AG20443 (cell line): ENCODE measurements around the gene PLEKHA3.
A peak's percentile ranks its signal among the peaks of the same experiment; 100 is the strongest.
"Not testable (repeated sequence)": the region's sequence is repeated elsewhere in the genome, so short reads cannot be mapped to it uniquely, and the experiment has no call there.

Source experiments
- DNase-seq: peaks from one replicate; pipeline ENCODE4 v3.0.0; 2012; ENCODE audit warnings: low spot score, mixed read lengths

The PLEKHA3 gene

DNA sequence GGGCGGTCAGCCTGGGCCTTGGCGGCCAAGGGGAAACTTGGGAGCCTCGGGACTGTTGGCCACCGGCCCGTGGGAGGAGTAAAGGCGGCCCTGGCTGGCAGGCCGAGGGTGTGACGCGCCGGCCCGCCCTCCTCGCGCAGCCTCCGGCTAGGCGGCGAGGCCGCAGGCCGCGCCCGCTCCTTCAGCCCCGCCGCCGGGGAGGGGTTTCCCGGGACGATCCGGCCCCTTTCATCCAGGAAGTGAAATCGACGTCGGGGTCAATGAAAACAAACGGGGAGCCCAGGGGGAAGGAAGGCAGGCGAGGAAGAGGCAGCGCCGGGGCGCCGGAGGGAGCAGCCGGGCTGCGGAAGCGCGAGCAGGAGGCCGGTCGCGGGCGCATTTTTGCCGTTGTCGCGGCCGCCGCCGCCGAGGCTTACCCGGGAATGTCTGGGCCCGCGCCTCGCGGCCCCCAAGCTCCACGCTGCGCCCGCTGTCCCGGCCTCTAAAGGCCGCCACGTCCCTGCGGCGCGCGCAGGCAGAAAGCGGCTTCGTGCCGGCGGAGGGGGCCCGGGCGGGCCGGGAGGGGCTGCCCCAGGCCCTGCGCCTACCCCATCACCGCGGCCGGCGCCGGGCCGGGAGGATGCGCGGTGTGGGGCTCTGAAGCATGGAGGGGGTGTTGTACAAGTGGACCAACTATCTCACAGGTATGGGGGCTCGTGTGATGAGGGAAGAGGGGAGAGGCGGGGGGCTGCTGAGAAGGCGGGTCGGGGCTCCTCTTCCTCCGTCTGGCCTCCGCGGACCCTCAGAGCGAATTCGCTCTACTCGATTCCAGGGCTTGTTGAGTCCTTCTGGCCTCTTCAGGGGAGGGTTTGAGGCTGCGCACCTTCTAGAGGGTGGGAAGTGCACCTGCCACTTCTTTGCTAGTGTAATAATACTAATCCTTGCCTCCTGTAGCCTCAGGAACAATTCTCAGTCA, at the start of gene PLEKHA3:
Gene PLEKHA3, plus strand, starts transcription at position 231 of the 955 bp plus-strand sequence. Its CDS starts 413 bp downstream, at position 644.
- DNase-seq: peak; percentile 99

DNA sequence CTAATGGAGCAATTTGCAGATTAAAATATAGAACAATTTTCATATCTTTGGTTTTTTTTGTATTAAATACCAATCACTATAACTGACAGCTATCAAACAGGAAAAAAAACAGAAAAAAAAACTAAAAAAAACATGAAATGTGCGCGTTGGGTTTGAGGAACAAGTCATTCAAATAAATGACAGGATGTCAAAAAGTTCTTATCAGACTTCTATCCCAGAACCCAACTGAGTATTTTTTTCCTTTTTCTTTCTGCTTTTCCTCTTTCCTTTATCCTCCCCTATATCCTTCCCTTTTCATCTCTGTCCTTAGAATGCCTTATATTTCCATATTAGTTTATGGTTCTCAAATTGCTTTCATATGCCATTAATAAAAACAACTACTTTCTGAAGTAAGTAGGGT, 43.6 kb upstream of the PLEKHA3 start:
- no peak for DNase-seq

DNA sequence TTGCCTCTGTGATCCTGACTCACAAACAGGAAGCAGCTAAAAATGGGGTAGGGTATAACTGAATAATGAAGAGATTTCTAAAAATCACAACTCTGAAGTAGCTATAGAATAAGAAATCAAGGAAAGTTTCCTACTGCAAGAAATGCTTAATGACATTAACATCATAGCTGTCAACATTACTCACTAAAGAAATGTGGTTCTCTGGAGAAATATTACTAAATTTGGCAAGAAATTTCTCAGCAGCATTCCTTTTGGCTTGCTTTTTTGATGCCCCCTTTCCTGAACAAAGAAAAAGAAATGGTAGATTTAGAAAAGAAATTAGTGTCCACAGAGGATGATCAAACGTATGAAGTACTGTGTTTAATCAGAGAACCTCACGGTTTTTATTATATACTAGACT, 38.8 kb upstream of the PLEKHA3 start:
- no peak for DNase-seq

DNA sequence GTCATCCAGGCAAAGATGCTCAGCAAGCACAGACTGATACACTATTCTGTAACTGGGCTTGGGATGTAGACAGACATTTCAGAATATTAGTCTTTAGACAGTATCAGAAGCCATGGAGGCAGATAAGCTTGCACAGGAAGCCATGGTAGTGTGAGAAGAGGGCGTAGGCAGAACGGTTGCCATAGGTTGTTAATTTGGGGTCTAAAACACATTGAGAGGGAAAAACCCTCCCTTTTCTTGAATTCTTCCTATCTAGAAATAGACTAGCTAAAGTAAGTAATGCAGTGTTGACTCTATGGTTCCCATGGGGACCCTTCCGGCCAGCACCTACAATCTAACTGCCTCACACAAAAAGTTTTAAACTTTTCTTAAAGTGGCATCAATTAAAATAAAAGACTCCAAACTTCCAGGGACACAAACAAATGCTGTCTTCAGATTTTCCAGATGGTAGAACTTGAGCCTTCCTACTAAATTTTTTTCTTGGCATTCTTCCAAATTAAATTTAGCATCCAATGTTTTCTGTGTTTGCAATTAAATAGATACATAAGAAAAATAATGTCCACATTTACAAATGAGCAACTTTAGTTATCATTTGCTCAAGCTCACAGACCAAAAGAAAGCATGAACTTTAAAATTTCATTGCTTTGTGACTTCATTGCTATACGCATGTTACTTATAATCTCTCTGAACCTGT, 31.1 kb upstream of the PLEKHA3 start:
- DNase-seq: no peak

DNA sequence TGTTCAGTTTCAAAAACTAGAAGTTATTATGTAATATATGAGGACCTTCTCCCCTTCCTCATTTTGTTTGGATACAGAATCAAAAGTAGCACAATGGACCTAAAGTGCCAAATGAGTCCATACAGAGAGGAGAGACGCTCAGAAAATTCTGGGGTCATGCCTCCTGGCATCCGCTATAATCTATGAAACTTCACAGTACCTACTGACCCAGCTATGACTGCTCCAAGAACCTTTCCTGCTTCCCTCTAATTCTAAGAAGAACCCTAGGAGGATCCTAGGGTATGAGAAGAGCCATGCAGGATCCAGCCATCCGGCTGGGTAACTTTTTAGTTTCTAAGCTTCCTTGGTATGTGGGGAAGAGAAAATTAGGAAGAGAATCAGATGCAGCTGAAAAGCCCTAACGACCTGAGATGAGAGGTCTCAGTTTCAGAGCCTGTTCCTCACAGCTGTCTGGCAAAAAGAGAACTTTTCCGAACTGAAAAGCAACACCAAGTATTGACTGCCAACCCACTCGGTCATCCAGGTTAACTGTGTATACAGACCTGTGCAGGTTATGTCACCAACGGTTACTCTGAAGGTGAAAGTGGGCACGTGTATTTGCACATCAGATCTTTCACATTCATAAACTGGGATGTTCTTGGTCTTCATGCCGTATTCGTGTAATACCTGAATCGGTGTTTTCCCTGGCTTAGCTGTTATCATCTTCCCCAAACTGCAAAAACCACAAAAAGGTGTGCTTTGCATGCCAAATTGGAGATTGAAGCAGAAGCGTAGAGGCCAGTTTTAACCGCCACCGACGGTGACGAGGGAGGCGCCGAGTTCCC, 30.3 kb upstream of the PLEKHA3 start:
- DNase-seq: no peak

DNA sequence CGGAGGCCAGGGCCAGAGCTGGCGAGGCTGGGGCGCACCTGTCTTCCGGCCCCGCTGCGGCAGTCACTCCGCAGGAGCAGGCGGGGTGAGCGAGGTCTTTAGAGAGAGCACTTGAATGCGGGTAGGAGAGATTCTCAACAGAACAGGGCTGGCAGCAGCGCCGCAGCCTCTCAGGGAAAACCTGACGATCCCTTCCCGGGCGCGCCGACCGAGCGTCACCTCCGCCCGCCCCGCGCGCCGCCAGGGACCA, 29.8 kb upstream of the PLEKHA3 start:
- no peak for DNase-seq

DNA sequence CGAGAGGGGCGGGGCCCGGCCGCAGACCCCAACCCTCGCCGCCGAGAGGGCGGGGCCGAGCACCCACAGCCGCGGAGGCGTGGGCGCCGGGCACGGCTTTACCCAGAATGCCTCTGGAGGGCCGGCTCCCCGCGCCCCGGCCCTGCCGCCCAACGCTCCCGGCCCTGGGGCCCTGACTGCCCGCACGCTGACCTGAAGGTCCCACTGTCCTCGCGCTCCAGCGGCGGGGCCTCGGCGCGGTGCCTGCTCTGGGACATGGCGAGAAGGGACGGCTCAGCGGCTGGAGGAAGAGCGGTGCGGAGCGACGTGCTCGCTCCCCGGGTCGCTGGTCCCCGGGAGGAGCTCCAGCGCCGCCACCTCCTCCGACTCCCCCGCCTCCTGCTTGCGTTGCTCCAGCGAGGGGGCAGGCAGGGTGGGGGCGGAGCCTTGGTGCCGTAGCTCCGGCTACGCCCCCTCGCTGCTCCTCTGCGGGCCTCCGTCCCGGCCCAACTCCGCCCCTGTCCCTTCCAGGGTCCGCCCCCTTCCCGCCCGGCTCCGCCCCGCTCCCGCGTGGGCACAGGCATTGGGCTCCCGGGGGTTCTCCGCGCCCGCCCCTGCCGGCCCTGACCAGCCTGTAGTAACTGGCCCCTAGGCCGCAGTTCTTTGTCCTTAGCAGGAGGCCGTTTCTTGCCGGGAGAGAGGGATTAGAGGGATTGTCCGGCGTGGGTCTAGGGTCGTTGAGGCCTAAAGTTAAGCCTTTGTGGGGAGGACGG, 29.3 kb upstream of the PLEKHA3 start, which contains the start of the genes PJVK and PRKRA:
Gene PJVK, plus strand, starts transcription at position 605 of the 752 bp plus-strand sequence. CDS start 2,032 bp downstream, outside the sequence.
Gene PRKRA, minus strand, starts transcription at position 402 of the 752 bp plus-strand sequence. Its CDS starts 145 bp downstream, at position 257.
- DNase-seq: peak; percentile 99

DNA sequence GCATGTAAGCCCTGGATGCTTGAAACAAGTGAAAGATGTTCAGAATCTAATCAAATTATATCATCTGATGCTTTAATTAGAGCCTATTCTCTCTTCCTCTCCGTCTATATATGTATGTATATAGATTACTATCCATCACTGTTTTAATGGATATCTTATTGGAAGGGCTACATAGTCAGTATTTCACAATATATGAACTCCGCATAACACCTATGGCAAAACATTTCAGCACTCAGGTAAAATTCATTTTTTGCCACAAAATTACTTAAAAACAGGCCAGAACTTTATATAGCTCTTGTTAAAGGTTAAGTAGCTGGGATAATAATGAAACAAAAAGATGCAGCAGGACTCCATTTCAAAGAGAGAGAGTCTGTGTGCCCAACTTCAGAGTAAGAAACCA, 27.9 kb upstream of the PLEKHA3 start:
- DNase-seq: no peak

DNA sequence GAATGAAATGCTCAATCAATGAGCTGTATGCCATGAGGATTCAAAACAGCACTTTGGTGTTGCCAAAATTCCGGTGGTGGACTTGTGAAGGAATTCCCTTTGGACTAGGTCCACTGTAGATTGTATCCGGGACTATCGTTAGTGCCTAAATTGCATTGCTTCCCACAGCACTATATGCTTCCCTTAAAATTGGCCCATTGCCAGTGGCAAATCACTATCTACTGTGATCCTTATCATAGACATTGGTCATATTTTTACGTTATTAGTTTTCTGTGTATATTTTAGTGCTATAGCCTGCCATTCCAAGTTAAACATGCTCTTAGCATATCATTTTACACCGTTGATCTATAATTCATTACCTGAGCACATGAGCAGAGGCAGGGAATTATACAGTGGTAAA, 27.4 kb upstream of the PLEKHA3 start:
- no peak for DNase-seq

DNA sequence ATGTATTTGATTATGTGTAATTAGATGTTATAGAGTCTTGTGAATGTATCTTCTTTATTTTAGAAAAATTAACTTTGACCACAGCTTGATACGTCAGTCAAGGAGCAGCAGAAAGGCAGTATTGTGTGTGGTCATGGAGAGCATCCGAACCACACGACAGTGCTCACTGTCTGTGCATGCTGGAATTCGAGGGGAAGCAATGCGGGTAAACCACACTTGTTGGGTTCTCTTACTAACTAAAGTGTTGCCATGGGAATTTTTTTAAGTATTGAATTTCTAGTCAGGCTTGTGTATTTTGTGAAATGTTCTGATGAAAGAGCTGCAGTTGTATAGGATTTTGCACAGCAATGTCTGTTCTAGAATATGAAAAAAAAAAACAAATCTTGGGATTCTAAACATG, 24.3 kb upstream of the PLEKHA3 start:
- no peak for DNase-seq

DNA sequence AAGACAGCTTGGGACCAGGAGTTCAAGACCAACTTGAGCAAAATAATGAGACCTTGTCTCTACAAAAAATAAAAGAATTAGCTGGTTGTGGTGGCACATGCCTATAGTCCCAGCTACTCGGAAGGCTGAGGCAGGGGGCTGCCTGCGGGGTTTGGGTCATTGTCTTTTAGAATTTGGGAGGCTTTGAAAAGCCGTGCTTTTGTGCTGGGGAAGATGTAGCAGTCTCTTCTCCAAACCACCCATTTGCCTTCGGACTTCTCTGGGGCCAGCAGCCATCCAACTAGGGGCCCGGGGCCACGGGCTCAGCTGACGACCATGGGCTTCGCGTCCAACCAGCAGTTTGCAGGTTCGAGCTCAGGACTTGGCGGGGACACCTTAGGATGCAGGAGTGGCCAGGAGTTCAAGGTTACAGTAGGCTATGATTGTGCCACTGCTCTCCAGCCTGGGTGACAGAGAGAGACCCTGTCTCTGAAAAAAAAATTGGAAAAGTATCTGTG, 22.8 kb upstream of the PLEKHA3 start:
- DNase-seq: no peak

DNA sequence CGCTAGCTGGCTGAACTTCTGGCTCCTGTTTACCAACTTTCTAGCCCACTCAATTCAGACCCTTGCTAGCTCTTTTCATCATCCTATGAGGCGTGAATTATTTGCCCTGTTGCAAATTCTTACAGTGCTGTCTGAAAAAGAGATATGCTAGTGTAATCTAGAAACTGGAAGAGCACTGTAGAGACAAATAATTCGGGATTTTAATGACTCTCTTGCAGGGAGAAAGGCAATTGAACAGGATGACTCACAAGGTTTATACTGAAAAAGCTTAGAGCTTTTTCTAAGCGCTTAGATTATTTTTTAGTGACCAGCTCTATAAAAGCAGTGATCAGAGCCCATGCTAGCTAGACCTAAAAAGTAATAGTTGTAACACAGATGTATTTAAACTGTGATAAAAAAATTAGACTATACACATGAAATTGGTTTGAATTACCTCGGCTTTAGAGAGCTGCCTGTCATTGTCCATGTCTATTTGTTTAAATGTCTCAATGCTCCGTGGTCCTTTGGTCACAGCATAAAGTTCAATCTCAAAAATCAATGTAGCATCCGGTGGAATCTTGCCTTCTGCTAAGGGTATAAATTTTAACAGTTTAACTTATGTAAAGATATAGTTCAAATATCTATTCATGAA, 10.9 kb upstream of the PLEKHA3 start:
- DNase-seq: no peak

DNA sequence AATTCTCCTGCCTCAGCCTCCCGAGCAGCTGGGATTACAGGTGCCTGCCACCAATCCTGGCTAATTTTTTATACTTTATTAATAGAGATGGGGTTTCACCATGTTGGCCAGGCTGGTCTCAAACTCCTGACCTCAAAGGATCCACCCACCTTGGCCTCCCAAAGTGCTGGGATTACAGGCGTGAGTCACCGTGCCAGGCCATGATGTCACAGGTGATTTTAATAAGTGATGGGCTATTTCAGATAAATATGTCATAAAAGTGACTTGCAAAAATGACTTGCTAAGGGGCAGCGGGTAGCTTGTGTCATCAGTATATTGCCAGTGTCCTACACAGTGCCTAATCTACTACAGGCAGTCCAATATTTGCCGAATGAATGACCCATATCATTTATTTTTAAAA, 8.9 kb upstream of the PLEKHA3 start:
- DNase-seq: not testable (repeated sequence)

DNA sequence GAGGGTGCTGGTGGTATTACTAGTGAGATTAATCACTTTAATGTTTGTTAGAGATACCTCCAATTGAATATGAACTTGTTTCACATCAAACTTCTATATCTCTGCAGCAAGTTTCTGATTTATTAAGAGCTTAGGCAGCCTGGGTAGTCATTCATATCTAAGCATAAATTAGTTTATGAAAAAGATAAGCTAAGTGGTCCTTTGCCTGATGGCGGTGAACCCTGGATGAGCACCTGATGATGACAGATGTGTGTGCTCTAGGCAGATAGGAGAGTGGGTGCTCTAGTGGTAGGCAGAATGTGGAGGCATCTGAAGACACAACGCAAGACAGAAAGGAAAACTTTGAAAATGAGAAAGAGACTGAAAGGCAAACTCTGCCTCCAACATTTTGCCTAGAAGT, 6.9 kb upstream of the PLEKHA3 start:
- no peak for DNase-seq

DNA sequence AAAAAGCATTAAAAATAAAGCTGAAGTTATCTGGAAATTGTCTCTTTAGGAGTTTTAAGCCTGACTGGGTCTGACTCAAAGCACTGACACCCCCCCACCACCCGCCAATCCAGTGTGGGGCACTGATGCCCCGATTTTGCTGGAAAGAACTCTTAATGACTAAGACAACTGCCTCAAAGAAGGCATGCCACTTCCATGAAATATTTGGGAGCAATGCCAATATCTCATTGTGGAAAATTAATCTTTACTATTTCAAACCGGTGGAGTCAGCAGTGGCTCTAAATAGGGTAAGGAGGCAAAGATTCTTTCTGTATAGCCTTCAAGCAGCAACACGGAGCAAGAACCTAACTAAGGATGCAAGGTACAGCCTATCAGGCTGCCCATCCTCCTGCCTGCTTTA, 6.3 kb upstream of the PLEKHA3 start:
- peak; percentile 24 for DNase-seq

DNA sequence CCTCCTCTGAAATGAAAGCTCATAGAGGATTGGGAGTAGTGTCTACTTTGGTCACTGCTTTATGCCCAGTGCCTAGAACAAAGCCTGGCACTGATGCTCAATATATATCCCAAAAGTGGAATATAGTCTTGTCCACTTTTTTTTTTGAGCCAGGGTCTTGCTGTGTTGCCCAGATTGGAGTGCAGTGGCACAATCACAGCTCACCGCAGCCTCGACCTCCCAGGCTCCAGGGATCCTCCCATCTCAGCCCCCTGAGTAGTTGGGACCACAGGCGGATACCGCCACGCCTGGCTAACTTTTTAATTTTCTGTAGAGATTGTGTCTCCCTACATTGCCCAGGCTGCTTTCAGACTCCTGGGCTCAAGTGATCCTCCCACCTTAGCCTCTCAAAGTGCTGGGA, 5.7 kb upstream of the PLEKHA3 start:
- DNase-seq: no peak

DNA sequence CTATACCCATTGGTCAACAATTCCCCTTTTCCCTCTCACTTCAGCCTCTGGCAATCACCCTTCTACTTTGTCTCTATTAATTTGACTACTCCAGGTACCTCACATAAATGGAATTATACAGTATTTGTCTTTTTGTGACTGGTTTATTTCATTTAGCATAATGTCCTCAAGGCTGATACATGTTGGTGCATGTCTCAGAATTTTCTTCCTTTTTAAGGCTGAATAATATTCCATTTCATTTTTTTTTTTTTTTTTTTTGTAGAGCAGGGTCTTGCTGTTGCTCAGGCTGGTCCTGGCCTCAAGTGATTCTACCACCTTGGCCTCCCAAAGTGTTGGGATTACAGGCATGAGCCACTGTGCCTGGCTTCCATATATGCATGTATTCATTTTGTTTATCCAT, 3.8 kb upstream of the PLEKHA3 start:
- DNase-seq: no peak

DNA sequence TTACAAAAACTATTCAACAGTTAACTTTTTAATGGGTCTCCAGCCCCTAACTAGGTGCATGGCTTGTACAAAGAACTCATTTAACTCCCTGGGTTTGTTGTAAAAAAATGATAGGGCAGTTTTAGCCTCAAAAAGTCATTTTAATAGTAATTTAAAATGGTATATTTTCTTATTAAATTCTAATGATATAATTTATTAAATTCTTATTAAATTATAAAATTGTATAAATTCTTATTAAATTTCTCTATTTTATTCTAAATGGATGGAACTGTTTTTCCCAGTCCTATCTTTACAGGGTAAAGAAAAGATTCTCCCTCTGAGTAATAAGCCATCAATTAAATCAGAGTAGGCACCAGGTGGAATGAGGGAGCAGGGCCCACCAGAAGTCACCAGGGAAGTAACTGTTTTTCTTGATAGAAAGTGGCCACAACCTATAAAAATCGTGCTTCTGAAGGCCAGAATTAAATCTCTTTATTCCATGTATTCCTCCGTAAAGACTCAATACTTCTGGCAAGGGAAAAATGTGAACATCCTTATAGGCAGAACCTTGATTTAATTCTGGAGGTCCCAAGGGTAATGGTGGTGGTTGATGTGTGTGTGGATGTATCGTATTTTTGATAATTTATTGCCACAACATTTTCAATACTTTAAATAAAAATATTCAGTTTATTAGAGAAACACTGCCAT, 2.7 kb upstream of the PLEKHA3 start:
- no peak for DNase-seq

DNA sequence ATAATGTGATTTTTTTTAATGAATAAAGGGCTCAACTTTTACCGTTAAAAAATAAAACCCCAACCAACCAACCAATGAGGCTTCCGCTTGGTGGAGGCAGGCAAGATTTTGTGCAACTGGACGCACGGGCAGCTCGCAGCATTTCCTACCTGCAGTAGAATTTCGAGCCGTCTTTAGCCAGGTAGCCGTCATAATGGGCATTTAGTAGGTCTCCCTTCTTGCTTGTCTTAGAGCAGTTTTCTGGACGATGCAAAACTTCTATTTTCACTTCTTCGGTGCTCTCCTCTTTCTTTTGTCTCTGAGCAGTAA, 2.2 kb upstream of the PLEKHA3 start:
- DNase-seq: peak; percentile 17

DNA sequence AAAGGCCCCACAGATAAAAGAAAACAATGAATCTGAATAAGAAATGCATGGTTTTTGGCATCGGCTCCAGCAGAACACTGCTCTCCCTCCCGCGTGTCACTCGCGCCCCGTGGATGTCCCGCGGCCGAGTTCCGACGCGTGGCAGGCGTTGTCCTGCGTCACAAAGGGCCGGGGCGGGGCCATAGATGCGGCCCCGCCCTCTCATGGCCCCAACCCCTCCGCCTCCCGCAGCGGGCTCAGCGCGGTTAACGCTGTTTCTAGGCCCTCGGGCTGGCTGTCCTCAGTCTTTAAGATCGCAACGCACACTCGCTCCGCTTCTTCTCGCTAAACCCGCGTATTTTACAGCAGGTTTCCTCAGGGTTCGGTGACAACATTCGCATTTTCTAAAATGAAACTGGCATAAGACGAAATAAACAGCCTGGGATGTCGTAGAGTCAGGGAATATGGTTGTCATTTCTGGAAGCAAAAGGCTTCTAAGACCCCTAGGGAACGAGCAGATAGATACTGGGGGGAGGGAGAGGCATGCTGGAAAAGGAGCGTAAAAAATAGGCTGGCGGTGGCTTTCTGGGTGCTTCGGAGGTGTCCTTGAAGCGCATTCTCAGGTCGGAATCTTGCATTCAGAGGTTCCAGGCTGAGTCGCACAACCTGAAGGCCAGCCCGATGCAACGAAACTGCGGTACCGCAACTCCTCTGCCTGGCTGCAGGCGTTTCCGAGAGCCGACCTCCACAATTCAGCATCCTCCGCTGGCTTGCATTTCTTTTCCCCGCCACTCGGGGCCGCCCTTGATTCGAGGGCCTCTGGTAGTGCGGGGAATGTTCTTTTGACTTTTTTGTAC, 1.6 kb upstream of the PLEKHA3 start, which contains the start of gene FKBP7:
Gene FKBP7, minus strand, starts transcription at position 162 of the 836 bp plus-strand sequence. Its CDS starts 101 bp downstream, at position 61.
- DNase-seq: peak; percentile 93
